ENCODE data around the gene GATD1. TPM values are rescaled to one million over a fixed set of nuclear protein-coding genes. Genes with fewer than 3 reads are reported as not detected.

Gene GATD1
- total and polyA plus RNA-seq, 9 of the 15 experiments (the other 6 are each of a cell fraction or from before 2014, with no cell fraction given): 2.8 to 144 (median 36.9) TPM

GRCh38 chr11:795634-796564, 18.6 kb upstream of the GATD1 start (continued):
- TF ChIP-seq, protein P1, sequence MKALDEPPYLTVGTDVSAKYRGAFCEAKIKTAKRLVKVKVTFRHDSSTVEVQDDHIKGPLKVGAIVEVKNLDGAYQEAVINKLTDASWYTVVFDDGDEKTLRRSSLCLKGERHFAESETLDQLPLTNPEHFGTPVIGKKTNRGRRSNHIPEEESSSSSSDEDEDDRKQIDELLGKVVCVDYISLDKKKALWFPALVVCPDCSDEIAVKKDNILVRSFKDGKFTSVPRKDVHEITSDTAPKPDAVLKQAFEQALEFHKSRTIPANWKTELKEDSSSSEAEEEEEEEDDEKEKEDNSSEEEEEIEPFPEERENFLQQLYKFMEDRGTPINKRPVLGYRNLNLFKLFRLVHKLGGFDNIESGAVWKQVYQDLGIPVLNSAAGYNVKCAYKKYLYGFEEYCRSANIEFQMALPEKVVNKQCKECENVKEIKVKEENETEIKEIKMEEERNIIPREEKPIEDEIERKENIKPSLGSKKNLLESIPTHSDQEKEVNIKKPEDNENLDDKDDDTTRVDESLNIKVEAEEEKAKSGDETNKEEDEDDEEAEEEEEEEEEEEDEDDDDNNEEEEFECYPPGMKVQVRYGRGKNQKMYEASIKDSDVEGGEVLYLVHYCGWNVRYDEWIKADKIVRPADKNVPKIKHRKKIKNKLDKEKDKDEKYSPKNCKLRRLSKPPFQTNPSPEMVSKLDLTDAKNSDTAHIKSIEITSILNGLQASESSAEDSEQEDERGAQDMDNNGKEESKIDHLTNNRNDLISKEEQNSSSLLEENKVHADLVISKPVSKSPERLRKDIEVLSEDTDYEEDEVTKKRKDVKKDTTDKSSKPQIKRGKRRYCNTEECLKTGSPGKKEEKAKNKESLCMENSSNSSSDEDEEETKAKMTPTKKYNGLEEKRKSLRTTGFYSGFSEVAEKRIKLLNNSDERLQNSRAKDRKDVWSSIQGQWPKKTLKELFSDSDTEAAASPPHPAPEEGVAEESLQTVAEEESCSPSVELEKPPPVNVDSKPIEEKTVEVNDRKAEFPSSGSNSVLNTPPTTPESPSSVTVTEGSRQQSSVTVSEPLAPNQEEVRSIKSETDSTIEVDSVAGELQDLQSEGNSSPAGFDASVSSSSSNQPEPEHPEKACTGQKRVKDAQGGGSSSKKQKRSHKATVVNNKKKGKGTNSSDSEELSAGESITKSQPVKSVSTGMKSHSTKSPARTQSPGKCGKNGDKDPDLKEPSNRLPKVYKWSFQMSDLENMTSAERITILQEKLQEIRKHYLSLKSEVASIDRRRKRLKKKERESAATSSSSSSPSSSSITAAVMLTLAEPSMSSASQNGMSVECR (CRISPR knock-in tag; IDR thresholded peaks at IDR 0.05): 0 out of 2 replicates have a peak, but pooled peaks have one; percentile 47
- TF ChIP-seq PHF8 (IDR thresholded peaks at IDR 0.05; ENCODE audit: borderline replicate concordance, low read length) (peak; percentile 39; the same call in 1 of the 2 replicates), BHLHE40 (IDR thresholded peaks at IDR 0.05; ENCODE audit: low read length) (no peak), SUPT5H (IDR thresholded peaks at IDR 0.05) (peak; percentile 44; the same call in 1 of the 2 replicates), HLTF (IDR thresholded peaks at IDR 0.05) (no peak), SIN3A (IDR thresholded peaks at IDR 0.05; ENCODE audit: borderline replicate concordance in 2 of 2, control insufficient read depth in 1 of 2, low read depth in 2 of 2, low read length in 2 of 2) (peak in 1 of 2 experiments; percentile 79; a peak in 2 of 4 replicates), STAG1 (CRISPR knock-in tag; IDR thresholded peaks at IDR 0.05; ENCODE audit: borderline replicate concordance) (no peak), GABPA (tag; conservative IDR thresholded peaks at IDR 0.05; ENCODE audit: low read depth) (peak; percentile 34), SAP30 (IDR thresholded peaks at IDR 0.05; ENCODE audit: borderline replicate concordance, insufficient read depth, low read depth, low read length, poor library complexity, severe bottlenecking) (peak; percentile 86), MXI1 (IDR thresholded peaks at IDR 0.05; ENCODE audit: low read depth, low read length) (peak; percentile 57; the same call in 1 of the 2 replicates), HMGN3 (IDR thresholded peaks at IDR 0.05; ENCODE audit: borderline replicate concordance, extremely low read depth, insufficient read length, low read depth, low read length) (peak; percentile 53), SETDB1 (IDR thresholded peaks at IDR 0.05; ENCODE audit: low read length) (no peak), ZFX (CRISPR knock-in tag; IDR thresholded peaks at IDR 0.05) (0 out of 2 replicates have a peak, but pooled peaks have one; percentile 1), SMC3 (conservative IDR thresholded peaks at IDR 0.05; ENCODE audit: insufficient read depth, low read depth, low read length) (no peak), ZNF23 (CRISPR knock-in tag; IDR thresholded peaks at IDR 0.05) (no peak), ELF1 (tag; IDR thresholded peaks at IDR 0.05) (peak; percentile 45), MYC (IDR thresholded peaks at IDR 0.05; ENCODE audit: low read depth, low read length) (no peak; the same call in 1 of the 2 replicates), MYC (CRISPR knock-in tag; IDR thresholded peaks at IDR 0.05; ENCODE audit: borderline replicate concordance, low read depth) (no peak)
- TF ChIP-seq, protein P2, sequence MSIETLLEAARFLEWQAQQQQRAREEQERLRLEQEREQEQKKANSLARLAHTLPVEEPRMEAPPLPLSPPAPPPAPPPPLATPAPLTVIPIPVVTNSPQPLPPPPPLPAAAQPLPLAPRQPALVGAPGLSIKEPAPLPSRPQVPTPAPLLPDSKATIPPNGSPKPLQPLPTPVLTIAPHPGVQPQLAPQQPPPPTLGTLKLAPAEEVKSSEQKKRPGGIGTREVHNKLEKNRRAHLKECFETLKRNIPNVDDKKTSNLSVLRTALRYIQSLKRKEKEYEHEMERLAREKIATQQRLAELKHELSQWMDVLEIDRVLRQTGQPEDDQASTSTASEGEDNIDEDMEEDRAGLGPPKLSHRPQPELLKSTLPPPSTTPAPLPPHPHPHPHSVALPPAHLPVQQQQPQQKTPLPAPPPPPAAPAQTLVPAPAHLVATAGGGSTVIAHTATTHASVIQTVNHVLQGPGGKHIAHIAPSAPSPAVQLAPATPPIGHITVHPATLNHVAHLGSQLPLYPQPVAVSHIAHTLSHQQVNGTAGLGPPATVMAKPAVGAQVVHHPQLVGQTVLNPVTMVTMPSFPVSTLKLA (conservative IDR thresholded peaks at IDR 0.05): peak; percentile 77 to 92

Measured in K562 (cell line).